Measurements from ENCODE around the gene SLC9A3.
"Not testable (repeated sequence)": the region's sequence is repeated elsewhere in the genome, so short reads cannot be mapped to it uniquely, and the experiment has no call there.

SLC9A3 gene

GRCh38 chr5:524234-524972 is at the start of gene SLC9A3:
Gene SLC9A3 (minus strand): TSS chr5:524449.
- no peak for DNase-seq

- DNase-seq, result no peak
Measured at GRCh38 chr5:573976-574375, 49.7 kb upstream of the SLC9A3 start.

GRCh38 chr5:573206-573605 is 49.0 kb upstream of the SLC9A3 start:
- DNase-seq, result no peak

GRCh38 chr5:572398-573019 is 48.3 kb upstream of the SLC9A3 start:
- no peak for DNase-seq

- DNase-seq, result no peak
Measured at GRCh38 chr5:571791-572190, 47.5 kb upstream of the SLC9A3 start.

DNA sequence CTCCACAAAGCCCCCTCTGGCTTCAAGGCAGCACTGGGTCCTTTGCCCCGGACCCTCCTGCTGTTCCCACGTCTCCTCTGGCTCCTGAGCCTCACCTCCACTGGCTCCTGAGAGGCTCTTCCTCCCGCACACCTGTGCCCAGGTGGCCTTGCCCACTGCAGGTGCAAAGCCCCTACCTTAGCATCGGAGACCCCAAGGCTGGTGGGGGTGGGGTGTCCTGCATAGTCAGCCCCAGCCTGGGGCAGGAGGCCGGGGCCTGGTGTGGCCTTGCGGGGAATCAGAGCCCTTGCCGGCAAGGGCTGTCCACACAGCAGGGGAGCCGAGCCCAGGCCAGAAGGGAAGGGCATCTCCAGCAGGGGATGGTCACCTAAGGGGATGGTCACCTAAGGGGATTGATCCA is 46.6 kb upstream of the SLC9A3 start:
- no peak for DNase-seq

DNA sequence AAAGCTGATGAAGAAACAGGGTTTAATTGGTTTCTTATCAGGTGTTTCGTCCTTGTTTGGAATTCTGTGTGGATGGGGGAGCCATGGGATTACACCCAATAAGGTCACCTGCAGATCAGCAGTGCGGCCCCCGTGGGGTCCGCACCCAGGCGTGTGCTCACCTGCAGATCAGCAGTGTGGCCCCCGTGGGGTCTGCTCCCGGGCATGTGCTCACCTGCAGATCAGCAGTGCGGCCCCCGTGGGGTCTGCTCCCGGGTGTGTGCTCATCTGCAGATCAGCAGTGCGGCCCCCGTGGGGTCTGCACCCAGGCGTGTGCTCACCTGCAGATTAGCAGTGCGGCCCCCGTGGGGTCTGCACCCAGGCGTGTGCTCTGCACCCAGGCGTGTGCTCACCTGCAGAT is 46.2 kb upstream of the SLC9A3 start:
- no peak for DNase-seq

GRCh38 chr5:569868-570361 is 45.7 kb upstream of the SLC9A3 start:
- DNase-seq, result no peak

- DNase-seq, result no peak
Measured at GRCh38 chr5:569358-569867, 45.2 kb upstream of the SLC9A3 start.

DNA sequence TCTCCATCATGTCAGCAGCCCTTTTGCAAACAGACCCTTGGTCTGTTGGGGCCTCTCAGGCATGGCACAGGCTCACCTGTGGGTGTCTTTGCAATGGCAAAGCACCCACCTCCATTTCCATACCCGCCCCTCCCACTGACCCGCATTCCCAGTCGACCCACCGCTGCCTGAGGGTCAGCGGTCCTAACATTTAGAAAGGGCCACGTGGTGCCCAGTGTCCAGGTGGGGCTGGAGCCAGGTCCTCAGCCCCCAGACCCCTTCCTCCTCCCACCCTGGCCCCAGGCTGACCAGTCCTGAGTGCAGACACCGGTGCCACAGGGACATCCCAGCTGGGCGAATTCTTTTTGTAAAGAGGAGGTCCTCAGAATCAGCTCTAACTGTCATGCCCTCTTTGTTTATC is 44.6 kb upstream of the SLC9A3 start:
- DNase-seq, result no peak

DNA sequence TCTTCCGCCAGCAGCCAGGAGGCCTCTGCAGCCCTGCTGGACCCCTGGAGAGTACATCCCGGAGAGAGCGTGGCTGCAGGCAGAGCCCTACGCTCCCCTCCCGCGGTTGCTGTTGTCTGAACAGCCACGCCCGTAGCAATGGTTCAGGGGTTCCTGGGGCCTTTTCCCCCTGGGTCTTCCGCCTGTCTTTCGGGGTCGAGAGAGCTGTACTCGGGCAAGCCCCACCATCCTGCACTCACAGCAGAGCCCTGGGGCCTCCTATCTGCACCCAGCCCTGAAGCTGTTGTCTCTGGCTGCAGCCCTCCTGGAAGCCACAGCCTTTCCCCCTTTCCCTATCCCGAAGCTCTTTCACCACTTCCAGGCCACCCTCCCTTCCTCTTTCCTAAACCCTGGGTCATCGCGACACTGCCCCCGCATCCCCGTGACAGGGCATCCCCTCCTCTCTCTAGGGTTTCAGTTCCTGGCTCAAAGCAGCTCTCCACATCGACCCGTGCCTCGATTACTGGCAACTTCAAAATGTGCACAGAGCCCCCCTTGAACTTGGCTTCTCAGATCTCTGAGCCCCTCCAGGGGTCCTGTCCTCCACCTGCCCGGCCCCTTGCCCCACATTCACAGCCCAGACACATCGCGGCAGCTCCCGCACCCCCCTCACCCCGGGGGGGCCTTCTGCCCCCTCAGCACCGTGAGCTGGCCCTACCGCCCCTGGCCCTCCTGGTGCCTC is 44.0 kb upstream of the SLC9A3 start:
- DNase-seq, result no peak

- DNase-seq, result no peak
Measured at GRCh38 chr5:567664-568060, 43.4 kb upstream of the SLC9A3 start.

DNA sequence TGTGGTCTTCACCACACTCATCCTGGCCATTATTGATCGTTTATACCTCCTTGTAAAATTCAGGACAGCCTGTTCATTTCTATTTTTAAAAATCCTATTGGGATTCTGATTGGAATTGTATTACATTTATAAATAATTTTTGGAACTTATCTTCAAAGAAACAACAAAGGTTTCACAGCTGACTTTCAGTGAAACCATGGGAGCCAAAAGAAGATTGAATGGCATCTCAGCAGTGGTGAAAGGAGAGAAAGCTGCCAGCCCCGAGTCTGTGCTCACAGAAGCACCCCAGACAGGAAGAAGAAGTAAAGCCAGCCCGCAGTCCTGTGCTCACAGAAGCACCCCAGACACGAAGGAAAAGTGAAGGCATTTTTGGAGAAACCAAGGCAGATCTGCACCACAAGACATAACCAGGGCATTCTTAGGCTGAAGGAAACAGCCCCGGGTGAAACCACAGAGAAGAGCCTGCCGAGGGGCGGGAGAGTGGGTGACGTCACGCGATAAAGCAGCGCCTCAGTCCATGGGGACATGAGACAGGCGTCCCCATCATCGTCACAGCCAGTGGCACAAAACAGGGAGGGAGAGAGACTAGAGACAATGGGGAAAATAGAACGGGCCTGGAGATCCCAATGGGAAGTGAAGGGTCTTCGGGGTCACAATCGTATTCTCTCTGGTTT is 42.5 kb upstream of the SLC9A3 start:
- DNase-seq, result no peak

DNA sequence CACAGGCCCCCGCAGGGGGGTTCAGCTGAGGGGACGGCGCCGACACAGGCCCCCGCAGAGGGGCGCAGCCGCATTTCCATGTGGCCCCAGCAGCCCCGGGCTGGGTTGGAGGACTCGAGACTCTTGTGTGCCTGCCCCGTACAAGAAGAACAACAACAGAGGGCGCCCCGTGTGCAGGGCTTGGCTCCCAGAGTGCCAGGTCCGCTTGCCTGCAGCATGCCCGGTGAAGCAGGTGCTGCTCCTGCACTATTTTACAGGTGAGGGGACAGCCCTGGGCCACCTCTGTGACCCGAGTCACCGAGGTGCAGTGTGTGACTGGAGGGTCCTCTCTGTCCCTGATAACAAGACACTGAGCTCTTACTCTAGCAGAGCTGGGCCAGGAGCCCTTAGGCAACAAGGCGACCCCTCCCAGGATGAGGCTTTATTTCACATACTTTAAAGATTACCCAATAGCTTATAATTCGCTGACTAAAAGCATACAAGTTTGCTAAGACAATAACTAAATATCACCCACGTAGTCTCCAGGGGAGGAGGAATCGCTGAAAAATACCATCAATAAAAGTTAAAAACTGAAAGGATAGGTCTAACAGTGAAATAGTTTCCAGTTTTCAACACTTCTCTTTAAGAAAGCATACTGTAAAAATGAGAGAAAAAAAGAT is 41.7 kb upstream of the SLC9A3 start:
- DNase-seq, result no peak

- no peak for DNase-seq
Measured at GRCh38 chr5:561408-561807, 37.2 kb upstream of the SLC9A3 start.

DNA sequence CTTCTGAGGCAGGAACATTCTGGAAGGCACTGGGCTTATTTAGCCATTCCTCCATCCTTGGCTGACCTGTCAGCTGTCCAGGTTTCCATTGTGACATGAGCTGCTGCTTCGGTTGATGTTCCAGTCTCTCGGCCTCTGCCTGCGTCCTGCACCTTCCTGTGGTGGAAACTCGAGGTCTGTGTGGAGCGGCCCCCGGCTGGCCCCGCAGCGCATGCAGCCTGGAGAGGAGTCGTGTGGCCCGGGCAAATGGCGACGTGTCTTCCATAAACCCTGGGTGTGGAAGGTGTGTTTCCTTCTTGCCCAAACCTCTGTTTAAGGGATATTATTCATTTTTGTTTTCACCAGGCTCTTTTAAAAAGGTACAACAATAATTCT is 36.5 kb upstream of the SLC9A3 start:
- no peak for DNase-seq

- no peak for DNase-seq
Measured at GRCh38 chr5:558871-559503, 34.7 kb upstream of the SLC9A3 start.

DNA sequence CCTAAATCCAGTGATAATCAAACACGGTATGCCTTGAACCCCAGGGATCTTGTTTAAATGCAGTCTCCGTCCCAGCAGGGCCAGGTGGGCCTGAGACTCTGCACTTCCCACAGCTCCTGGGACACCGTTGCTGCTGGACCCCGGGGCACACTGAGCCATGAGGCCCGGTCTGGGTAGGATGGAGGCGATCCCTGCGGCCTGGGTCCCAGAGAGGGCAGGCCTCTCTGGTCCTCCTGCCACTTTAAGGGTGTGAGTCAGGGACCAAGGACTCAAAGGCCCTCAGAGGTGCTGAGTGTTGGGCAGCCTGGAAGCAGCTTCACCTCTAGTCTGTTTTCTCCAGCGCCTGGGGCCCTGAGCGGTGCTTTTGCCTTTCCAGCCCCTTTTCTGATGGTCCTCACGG is 34.1 kb upstream of the SLC9A3 start:
- no peak for DNase-seq

DNA sequence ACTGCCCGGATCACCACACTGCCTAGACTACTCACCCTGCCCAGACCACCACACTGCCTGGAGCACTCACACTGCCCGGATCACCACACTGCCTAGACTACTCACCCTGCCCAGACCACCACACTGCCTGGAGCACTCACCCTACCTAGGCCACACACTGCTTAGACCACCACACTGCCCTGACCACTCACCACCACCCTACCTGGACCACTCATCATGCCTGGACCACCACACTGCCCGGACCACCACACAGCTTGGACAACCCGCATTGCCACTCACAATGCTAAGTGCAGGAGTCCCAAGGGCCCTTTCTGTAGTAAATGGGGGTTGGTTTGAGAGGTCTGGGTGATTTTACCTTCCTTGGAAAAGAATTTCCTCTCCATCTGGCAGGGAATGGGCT is 33.7 kb upstream of the SLC9A3 start:
- DNase-seq, result not testable (repeated sequence)

DNA sequence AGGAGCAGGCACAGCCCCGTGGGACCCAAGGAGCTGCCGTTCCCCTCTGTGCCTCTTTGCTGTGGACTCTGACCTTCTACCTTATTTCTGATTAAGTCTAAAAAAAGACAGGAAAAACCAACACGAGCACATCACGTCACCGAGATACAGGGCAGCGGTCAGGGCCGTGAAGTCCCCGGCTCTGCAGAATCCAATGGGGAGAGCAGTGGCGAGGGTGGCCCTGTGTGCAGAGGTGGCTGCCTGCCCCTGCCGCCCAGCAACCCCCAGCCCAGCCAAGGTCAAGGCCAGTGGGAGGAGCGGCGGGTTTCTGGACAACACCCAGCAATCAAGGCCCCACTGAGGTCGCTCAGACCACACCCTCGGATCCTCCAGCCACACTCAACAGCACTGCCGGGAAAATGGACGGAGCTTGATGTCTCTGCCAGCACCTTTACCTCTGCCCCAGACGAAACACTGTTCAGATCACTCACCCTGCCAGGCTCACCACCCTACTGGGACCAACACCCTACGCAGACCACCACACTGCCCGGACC is 32.7 kb upstream of the SLC9A3 start:
- DNase-seq, result no peak

DNA sequence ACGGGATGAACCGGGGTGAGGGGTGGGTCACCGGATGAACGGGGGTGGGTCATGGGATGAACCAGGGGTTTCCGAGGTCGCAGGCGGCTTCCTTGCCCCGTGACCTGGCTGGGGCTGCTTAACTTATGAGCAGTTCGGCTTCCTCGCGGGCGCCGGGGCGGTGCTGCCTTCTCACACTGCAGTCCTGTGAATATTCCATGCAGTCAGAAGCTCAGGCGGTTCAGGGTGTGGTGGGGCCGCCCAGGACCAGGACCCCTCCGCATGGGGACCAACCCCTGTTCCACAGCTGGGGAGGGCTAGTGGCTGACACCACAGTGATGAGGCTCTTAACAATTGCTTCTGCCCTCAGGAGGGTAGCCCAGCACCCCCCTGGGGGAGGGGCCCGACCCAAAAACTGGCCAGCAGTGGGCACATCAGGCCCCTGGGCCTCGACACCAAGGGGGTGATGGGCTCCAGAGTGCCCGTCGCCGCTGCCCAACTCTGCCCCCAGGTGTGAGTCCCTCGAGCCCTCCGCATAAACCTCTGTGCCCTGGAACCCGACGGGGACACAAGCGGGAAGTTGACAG is 30.9 kb upstream of the SLC9A3 start:
- no peak for DNase-seq

Measured in HCEC 1CT (cell line).